Neutrophil (primary cell): ENCODE measurements around the gene MT1A.

Experiments used
- H3K27ac ChIP-seq: fragments of 200-600 bp; sonication (generic); 2 replicates; pipeline ENCODE4 v1.5.1; 2016; ENCODE audit warnings: mild to moderate bottlenecking, moderate library complexity
- H3K27me3 ChIP-seq: fragments of 200-600 bp; sonication (generic); 2 replicates; pipeline ENCODE4 v1.6.0; 2016; ENCODE audit warnings: mild to moderate bottlenecking
- H3K36me3 ChIP-seq: fragments of 200-600 bp; sonication (generic); 2 replicates; pipeline ENCODE4 v1.5.1; 2017
- H3K4me1 ChIP-seq, 2 experiments: fragments of 200-600 bp in 1 of 2; sonication (generic) in 1 of 2; 1 replicate in 1 of 2; 2 replicates in 1 of 2; pipeline versions ENCODE4 v1.5.1 to v1.6.1; 2013 to 2016; ENCODE audit warnings: low read depth in 1 of 2, low read length in 1 of 2, mild to moderate bottlenecking in 1 of 2, moderate library complexity in 1 of 2; ENCODE audit not compliant: control insufficient read depth in 1 of 2, insufficient read depth in 1 of 2
- H3K4me3 ChIP-seq, 2 experiments: fragments of 200-600 bp in 1 of 2; sonication (generic) in 1 of 2; 1 replicate in 1 of 2; 2 replicates in 1 of 2; pipeline ENCODE4 v1.5.1; 2013 to 2016; ENCODE audit warnings: low read depth in 1 of 2, low read length in 1 of 2, mild to moderate bottlenecking in 1 of 2, moderate library complexity in 1 of 2
- H3K9me3 ChIP-seq: fragments of 200-600 bp; sonication (generic); 2 replicates; pipeline ENCODE4 v1.5.1; 2016
- TF ChIP-seq, protein P1 (sequence below): fragments of 200-600 bp; sonication (generic); IDR thresholded peaks from 2 replicates; pipeline ENCODE4 v1.5.1; 2016; ENCODE audit warnings: antibody characterized with exemption

Gene MT1A

DNA sequence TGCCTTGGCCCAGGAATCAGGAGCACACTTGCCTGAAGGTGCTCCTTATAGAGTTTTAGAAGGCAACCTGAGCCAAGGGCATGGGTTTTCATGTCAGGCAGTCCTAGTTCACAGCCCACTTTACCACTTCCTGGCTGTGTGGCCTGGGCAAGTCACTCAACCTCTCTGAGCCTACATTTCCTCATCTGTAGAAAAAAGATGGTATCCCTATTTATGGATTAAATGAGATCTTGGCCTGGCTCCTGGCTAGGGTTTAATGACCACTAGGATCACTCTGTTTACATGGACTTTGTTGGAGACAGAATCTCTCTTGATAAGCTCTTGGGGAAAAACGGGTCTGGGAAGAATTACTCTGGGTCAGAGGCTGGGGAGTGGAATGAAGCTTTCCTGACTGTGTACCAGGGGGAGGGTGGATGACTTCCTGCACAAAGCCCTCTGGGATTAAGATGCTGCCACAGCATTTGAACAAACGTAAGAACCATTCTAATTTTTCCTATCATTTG is 27.8 kb upstream of the MT1A start:
- TF ChIP-seq, protein P1, sequence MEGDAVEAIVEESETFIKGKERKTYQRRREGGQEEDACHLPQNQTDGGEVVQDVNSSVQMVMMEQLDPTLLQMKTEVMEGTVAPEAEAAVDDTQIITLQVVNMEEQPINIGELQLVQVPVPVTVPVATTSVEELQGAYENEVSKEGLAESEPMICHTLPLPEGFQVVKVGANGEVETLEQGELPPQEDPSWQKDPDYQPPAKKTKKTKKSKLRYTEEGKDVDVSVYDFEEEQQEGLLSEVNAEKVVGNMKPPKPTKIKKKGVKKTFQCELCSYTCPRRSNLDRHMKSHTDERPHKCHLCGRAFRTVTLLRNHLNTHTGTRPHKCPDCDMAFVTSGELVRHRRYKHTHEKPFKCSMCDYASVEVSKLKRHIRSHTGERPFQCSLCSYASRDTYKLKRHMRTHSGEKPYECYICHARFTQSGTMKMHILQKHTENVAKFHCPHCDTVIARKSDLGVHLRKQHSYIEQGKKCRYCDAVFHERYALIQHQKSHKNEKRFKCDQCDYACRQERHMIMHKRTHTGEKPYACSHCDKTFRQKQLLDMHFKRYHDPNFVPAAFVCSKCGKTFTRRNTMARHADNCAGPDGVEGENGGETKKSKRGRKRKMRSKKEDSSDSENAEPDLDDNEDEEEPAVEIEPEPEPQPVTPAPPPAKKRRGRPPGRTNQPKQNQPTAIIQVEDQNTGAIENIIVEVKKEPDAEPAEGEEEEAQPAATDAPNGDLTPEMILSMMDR: no peak
- no peak overlapping the region for H3K4me3 ChIP-seq
- peaks cover 26 to 27% of the 10 kb centered on the region in 2 experiments for H3K4me1 ChIP-seq

DNA sequence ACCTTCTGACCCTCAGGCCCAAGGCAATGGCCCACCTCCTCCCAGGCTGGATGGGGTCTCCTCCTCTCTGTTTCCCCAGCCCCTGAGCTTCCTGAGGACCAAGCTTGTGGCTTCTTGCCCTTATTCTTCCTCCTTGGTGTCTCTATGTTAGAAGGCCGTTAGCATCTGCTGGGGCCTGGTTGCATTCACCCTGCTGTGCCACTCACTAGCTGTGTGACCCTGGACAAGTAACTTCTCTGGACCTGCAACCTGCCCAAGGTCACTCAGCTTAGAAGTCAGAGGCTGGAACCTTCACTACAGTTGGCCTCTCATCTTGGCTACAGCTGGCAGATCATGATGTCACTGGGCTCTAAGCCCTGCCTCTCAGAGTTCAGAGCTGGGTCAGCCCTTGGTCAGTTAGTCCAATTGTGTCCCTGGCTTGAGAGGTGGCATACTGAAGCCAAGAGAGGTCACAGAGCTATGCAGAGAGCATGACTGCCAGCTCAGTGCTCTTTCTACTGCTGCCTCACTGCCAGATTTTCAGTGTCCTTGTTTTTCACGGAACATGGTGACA is 27.1 kb upstream of the MT1A start:
- Histone ChIP-seq H3K36me3 (no peaks in the 10 kb centered on the region), H3K27ac (no peak overlapping the region), H3K4me3 (no peak overlapping the region), H3K27me3 (peaks cover 18% of the 10 kb centered on the region), H3K9me3 (no peaks in the 10 kb centered on the region), H3K4me1 (peaks cover 26 to 27% of the 10 kb centered on the region in 2 experiments)
- TF ChIP-seq, protein P1: no peak

More for the DNA sequence above, 27.8 kb upstream of the MT1A start:
- H3K36me3 ChIP-seq: no peaks in the 10 kb centered on the region
- H3K27me3 ChIP-seq: peaks cover 11% of the 10 kb centered on the region
- no peaks in the 10 kb centered on the region for H3K9me3 ChIP-seq
- peak overlapping the region; percentile 73 for H3K27ac ChIP-seq

DNA sequence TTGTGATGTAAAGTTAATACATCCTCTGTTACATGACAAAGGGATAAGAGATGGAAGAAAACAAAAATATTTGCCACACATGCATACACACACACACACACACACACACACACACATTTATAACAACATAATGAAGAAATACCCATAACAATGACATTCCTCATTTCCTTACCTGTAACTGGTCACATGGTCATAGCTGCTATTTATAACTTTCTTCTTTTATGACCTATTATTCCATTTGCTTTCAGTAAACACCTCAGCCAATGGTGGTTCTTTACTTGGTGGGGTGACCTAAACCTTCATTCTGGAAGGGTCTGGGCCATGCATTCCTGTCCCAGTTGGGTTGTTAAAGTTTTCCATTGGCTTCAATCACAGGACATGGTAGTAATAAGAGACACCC is 24.8 kb upstream of the MT1A start:
- H3K27me3 ChIP-seq: peaks cover 41% of the 10 kb centered on the region
- TF ChIP-seq, protein P1: no peak
- no peak overlapping the region for H3K27ac ChIP-seq
- no peaks in the 10 kb centered on the region for H3K36me3 ChIP-seq
- H3K9me3 ChIP-seq: no peaks in the 10 kb centered on the region
- peaks cover 24 to 28% of the 10 kb centered on the region in 2 experiments for H3K4me1 ChIP-seq
- no peak overlapping the region for H3K4me3 ChIP-seq

DNA sequence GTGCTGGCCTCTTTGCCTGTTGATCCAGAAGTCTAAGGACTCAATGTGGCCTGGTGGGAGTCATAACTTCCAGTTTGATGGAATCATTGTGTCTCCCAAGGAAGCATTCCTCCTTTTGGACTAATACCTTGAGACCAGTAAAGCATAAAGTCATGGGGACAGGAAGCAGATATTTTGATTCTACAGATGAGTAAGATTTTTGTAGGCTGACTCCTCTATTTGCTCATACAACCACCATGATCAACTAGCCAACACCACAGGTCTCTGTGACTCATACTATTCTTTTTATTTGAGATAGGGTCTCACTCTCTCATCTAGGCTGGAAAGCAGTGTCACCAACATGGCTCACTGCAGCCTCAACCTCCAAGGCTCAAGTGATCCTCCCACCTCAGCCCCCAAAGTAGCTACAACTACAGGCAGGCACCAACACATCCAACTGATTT is 23.9 kb upstream of the MT1A start:
- no peak overlapping the region for H3K4me3 ChIP-seq
- no peaks in the 10 kb centered on the region for H3K9me3 ChIP-seq
- peaks cover 16 to 19% of the 10 kb centered on the region in 2 experiments for H3K4me1 ChIP-seq
- peaks cover 50% of the 10 kb centered on the region for H3K27me3 ChIP-seq
- TF ChIP-seq, protein P1: no peak
- no peaks in the 10 kb centered on the region for H3K36me3 ChIP-seq
- H3K27ac ChIP-seq: no peak overlapping the region

DNA sequence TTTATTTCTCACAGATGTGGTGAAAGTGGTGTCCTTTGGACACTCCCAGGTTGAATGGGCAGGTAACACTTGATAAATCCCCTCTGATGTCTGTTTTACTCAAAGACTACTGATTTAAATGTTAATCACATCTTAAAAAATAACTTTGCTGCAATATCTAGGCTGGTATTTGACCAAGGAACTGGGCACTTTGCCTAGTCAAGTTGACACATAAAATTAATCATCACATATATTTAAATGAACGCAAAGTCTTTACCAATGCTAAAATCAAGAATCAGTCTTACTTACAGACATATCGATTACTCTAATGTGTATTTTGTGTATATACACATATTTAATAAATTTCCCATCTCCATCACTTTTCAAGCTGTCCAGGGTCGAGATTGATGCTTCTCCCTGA is 23.1 kb upstream of the MT1A start:
- Histone ChIP-seq H3K4me1 (peaks cover 9 to 11% of the 10 kb centered on the region in 2 experiments), H3K27ac (no peak overlapping the region)
- TF ChIP-seq, protein P1: no peak

More for the DNA sequence above, 23.1 kb upstream of the MT1A start:
- Histone ChIP-seq H3K27me3 (peaks cover 57% of the 10 kb centered on the region), H3K9me3 (no peaks in the 10 kb centered on the region), H3K4me3 (no peak overlapping the region), H3K36me3 (no peaks in the 10 kb centered on the region)
